Keratinocyte (primary cell): ENCODE data around the gene VOPP1.

ENCODE experiments used
- CTCF ChIP-seq, 3 experiments: IDR thresholded peaks in 1 of 3; conservative IDR thresholded peaks in 1 of 3; optimal IDR thresholded peaks in 1 of 3; 2 replicates in 2 of 3; 3 replicates in 1 of 3; pipeline versions ENCODE3 to v1.5.1; 2011; ENCODE audit warnings: low read length in 3 of 3, mild to moderate bottlenecking in 3 of 3, moderate library complexity in 2 of 3, control low read depth in 1 of 3, inconsistent platforms in 1 of 3; ENCODE audit not compliant: insufficient read depth in 2 of 3; ENCODE audit errors: extremely low read depth in 1 of 3
- EZH2 ChIP-seq: IDR thresholded peaks from one replicate; pipeline ENCODE4 v1.6.1; 2012; ENCODE audit warnings: inconsistent platforms, mild to moderate bottlenecking, low read length, moderate library complexity

DNA sequence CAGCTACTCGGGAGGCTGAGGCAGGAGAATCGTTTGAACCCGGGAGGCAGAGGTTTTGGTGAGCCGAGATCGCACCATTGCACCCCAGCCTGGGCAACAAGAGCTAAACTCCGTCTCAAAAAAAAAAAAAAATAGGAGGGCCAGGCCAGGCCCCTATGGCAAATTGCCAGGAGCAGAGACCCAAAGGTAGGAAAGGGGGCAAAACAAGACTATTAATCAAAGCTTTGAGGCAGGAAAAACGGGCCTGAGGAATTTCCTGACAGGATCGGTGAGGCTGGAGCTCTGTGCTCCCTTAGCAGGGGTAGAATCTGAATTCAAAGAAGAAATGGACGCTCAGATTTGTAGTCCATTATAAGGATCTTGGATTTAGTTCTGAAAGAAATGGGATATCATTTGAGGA is 2.8 kb upstream of the VOPP1 start:
- TF ChIP-seq CTCF (optimal IDR thresholded peaks at IDR 0.05 in 1 of 3, IDR thresholded peaks at IDR 0.05 in 1 of 3, conservative IDR thresholded peaks at IDR 0.05 in 1 of 3; ENCODE audit: extremely low read depth in 1 of 3, insufficient read depth in 2 of 3, low read length in 3 of 3) (no peak), EZH2 (no peak)
